T1000 (cell line): ENCODE measurements around the gene CAMKMT.
A peak's percentile ranks its signal among the peaks of the same experiment; 100 is the strongest.
"Not testable (repeated sequence)": the region's sequence is repeated elsewhere in the genome, so short reads cannot be mapped to it uniquely, and the experiment has no call there.

Source experiments
- DNase-seq: peaks from one replicate; lab custom pipeline; 2025; ENCODE audit warnings: mixed read lengths; lab: John Stamatoyannopoulos, UW

Gene CAMKMT

DNA sequence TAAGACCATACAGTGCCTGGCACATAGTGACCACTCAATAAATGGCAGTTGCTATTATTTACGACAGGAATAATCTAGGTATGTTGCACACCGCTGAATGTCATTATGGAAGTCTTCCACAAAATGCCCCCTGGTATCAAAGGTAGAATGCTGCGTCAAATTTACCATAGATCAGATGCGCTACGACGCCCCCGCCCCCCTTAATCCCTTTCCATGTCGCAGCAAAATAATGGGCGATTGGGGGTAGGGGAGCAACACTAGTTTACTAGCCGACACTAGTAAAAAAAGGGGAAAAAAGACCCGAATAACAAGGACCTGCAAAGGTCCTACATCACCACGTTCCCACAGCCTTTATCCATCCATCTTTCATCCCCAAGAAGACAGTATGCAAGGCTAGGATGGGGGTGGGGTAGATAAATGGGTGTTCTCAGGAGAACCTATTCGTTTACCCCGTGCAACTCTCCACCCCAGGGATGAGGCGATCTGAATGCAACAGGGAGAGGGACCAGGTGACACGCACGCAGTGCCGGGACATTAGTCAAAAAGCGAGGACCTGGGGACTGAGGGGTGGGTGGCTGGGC is 908 bp upstream of the CAMKMT start:
- no peak for DNase-seq

DNA sequence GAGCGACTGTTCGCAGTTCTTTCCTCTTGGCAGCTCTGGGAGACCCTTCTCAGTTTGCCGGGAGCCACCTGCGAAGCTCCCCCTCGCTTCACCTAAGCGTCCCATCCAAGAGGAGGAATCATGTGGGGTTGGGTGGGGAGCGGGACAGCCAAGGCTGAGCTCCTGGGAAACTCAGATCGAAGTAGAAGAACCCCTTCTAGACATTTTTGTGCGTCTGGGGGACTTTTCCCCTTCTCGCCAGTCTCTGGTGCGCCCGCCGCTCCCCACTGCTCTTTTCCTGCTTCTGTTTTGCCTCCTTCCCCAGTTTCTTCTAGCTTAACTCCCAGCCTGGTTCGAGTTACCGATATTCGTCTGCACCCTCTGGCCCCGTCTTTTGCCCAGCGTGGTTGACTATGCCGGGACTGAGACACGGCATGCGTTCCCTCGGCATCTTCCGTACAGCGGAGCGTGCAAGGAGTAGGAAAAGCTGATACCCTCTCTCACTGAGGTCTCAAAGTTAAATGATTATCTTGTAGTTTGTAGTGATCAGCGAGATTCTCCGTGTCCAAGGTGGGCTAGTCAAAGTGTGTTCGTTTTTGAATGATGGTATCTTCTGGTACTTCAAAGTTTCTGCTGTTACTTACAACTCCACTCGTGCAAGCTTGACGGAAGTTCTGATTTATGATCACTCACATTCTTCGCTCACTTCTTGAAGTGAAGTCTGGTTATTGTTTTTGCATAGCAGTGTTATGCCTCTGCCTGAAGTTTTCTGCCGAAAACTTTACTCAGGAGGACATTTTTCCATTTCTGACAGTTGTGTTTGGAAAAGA is 664 bp downstream of the CAMKMT start:
- peak; percentile 8 for DNase-seq

DNA sequence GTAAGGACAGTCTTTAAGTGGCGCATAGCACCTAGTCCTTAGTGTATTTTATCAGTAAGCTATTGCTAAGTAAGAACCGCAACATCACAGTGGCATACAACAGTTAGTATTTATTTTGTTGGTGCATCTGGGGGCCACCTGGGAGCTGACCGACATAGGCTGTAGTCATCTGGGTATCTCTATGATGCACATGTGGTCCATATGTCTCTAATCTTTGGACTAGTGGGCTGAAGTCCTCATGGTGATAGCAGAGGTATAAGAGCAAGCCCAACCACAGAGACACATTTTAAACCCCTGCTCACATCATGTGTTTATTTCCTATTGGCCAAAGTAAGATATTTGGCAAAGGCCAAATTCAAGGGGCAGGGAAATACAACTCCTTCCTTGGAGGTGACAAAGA is 2.9 kb downstream of the CAMKMT start:
- no peak for DNase-seq

DNA sequence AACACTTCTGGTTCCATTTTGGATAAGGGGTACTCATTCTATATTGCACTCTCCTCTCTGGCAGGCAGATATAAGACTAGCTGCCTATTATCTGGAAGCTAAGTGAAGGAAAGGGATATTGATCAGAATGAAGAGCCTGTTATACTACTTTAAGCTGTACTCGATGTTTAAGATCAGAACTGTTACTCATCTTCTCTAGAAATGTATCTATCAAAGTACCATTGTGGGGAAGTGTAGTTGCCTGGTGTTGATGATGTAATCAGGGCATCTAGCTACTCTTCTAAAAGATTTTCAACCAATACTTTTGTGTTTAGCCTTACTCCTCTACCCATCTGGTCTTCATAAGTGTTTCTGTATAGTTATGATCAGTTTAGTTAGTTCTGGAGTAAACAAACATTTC is 5.8 kb downstream of the CAMKMT start:
- DNase-seq = no peak

DNA sequence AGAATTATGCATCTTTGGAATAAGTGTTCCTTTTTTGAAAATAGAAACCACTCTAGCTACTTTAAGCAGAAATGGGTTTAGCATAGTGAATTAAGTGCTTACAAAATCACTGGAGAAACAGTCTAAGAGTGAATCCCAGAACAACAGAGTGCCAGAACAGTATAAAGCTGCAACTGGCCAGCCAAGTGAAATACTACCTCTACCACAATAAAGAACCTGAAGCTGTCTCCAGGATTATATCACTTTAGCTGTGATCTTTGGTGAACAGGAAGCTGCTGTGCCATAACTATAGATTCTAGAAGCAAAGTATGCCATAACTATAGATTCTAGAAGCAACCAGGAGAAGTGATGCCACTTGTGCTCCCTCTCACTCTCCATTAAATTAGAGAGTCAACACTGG is 7.6 kb downstream of the CAMKMT start:
- DNase-seq = no peak

DNA sequence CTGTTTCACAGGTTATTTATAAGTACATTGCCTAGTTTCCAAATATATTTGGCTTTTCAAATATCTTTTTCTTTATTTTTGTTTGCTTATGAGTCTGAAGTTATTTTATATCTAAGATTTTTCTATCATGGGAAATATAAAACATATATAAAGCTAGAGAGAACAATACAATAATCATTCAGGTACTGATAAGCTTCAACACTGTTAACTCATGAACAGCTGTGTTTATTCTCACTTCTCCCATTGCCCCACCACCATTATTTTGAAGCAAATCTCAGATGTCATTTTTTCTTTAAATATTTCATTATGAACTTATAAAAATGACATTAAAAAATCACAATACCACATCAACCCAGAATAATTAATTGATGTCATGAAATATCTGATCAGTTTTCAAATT is 9.7 kb downstream of the CAMKMT start:
- DNase-seq = no peak

DNA sequence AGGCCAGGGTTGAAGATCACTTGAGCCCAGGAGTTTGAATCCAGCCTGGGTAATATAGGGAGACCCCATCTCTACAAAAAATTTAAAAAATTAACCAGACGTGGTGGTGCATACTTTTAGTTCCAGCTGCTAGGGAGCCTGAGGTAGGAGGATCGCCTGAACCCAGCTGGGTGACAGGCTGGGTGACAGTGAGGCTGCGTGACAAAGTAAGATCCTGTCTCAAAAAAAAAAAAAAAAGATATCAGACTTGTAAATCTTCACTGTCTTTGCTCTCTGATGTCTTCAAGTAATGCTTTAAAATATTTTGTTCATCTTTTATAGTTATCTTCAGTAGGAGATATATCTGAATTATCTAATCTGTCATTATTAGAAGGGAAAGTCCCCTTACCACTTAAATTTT is 10.5 kb downstream of the CAMKMT start:
- DNase-seq = no peak

DNA sequence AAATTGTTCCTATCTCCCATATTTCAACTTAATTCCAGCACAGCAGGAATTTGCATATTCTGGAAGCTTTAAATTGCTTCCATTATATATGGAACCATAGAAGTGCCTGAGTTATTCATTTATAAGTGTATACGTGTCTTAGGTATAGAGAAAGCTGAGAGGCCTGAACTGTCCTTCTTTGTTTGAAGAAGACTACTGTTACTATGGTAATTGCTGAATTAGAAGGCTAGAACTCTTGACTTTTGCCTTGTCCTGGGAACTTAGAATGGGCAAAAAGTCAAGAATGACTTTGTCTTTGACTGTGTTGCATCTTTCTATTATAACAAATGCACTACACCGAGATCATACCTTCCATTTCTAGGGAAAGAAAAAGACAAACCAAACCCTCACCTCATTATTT is 15.7 kb downstream of the CAMKMT start:
- no peak for DNase-seq

DNA sequence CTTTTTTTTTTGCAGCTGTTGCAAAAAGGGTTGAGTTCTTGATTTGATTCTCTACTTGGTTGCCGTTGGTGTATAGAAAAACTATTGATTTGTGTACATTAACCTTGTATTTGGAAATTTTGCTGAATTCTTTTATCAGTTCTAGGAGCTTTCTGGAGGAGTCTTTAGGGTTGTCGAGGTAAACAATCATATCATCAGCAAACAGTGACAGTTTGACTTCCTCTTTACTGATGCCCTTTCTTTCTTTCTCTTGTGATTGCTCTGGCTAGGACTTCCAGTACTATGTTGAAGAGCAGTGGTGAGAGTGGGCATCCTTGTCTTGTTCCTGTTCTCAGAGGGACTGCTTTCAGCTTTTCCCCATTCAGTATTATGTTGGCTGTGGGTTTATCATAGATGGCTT is 23.5 kb downstream of the CAMKMT start:
- not testable (repeated sequence) for DNase-seq

DNA sequence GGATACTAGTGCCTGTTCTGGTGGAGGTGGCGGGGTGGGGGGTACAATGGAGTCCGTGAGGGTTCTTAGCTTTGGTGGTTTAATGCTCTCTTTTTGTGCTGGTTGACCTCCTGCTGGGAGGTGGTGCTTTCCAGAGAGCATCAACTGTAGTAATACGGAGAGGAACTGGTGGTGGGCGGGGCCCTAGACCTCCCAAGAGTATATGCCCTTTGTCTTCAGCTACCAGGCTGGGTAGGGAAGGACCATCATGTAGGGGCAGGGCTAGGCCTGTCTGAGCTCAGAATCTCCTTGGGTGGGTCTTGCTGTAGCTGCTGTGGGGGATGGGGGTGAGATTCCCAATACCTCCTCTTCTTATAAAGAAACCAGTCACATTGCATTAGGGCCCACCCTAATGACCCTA is 27.1 kb downstream of the CAMKMT start:
- DNase-seq = no peak

DNA sequence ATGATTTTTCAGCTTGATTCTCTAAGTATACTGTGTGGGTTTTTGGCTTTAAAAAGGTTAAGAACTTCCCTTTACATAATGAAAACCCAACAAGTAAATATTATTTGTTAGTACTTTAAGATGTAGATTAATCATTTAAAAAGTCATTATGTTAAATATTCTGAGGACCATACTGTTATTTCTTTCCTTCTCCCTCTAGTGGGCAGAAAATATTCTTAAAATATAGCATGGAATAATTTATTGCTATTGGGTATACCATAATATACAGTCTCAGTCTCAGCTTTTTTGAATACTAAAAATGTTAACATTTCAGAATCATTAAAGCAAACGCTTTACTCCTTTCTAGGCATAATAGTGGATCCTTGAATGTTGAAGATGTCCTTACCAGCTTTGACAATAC is 28.1 kb downstream of the CAMKMT start:
- no peak for DNase-seq

DNA sequence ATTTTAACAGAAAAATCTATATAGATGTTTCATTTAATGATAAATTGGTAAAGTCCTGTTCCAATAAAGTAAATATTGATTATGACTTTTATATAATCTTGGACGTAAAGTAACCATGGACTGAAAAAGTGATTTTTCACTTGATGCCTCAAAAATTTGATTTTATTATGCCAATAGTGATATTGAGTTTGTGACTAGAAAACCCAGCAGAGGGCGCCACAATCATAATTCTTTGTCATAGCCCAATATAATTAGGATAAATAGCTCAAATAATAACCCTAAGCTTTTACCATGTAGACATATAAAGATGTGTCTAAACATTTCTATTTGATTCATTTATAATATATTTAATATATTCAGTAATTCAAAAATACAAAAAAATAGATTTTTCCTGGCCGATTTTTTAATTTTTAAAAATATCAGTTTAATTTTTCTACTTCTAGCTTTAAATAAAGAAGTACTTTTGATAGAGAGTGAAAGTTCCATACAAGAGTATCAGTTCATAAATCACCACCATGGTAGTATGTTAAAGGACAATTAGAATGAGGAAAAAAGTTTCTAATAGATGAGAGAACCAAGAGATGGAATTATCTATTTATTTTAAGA is 30.7 kb downstream of the CAMKMT start:
- peak; percentile 4 for DNase-seq

DNA sequence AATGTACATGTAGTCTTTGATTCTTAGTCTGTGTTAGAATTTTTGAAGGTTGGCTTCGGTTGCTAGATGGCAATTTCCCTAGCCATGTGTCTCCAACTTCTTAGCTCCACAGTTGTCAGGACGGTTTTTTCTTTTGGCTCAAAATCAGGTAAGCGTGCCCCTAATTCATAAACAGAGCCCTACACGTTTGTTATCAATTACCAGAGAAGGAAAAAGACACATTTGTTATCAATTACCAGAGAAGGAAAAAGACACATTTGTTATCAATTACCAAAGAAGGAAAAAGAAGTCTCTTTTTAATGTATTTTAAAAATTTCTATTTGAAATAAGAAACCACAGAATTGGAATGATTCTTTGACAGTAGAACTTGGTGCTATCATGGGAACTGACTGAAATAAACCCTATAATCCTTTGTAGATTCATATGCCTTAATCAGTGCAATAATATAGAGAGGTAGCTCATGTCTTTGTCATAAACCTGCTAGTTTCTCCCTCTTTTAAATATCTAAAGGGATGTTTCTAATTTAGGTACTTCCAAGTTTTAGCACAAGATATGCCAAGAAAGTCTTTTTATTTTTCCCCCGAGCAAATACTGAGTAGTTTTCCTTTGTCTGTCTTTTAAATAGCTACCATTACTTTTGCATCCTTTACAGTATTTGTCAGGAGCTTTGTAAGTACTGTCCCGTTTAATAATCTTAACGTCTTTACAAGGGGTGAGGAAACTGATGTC is 35.9 kb downstream of the CAMKMT start:
- no peak for DNase-seq

DNA sequence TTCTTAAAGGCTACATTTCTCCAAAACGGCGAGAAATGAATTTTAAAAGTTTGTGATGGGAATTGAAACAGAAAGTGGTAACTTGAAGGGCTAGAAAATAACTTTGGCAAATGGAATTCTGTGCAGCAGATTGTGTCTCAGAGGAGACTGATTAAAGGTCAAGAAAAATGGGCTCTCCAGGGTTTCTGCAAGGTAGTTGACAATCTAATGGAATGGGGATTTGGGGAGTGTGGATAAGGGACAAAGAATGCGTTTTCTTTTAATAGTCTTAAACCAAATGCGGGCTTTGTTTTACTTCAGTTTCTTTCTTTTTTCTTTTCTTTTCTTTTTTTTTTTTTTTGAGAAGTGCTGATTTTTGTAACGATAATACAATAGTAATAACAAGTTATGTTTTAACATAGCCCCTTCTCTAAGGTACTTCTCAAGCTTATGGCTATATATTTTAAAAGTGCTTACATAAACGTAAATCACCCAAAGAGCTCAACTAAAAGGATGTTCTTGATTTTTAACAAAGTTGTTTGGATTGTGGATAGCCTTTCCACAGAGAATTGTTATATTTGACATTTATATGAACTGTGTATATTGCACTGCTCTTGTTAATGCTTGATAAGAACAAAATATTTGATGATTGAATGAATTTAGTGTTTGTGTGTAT is 36.6 kb downstream of the CAMKMT start:
- no peak for DNase-seq

DNA sequence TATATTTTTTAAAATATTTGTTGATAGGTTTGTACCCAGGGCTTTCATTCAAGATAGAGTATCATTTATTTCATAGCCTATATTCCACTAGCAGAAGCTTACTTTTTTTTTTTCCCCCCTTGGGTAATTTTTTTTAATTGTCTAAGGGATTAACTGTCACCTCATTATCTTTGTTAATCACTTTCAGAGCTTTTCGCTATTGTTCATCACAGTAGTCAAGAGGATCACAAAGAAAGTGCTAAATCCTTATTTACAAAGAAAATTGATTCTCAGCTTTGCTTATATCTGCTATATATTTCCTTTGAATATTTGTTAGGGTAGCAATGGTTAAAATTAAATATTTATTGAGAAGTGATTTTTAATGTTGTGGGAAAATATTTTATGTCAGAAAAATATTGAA is 59.0 kb downstream of the CAMKMT start:
- no peak for DNase-seq

DNA sequence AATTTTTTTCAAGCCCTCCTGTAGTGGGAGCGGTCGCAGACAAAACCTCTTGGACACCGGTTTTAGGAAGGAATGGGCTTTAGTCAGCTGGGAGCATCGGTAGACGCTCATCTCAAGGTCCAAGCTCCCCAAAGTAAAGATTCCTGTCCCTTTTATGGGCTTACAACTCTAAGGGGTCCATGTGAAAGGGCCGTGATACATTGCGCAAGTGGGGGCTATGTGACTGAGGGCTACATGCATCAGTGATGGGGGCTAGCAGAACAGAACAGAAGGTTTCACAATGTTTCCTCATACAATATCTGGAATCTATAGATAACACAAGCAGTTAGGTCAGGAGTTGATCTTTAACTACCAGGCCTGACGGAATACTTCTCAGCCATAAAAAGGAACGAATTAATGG is 62.5 kb downstream of the CAMKMT start:
- no peak for DNase-seq

DNA sequence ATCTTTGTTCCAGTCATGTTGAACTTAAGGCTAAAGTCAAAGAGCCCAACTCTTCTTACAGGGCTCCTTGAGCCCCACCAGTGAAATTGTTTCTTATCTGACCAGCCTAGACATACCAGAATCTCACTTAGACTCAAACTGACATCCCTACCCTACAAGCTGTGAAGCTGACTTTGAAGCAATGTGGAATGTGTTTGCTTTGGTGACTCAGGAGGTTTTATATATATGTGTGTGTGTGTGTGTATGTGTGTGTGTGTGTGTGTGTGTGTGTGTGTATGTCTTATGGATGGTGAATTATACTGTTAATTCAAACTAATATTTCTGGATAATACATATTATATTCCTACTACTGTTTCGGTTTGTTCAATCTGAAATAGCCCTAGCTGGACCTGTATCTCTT is 67.3 kb downstream of the CAMKMT start:
- DNase-seq = no peak

DNA sequence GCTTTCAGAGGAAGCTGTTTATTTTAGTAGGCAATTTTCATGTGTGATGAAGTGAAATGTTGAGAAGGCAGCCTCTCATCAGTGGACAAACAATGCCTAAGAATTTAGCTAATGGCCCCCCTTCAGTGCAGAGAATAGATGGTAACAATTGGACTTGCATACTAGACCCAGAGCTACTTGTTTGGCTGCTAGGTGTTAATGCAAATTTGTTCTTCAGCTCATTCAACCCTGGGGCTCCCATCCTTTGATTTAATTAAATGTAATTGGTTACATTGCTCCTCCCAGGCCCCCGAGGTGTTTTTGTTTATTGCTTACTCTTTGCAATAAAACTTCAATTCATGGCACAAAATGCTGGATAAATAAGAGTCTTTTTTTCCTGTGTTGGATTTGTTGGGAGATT is 68.6 kb downstream of the CAMKMT start:
- no peak for DNase-seq

DNA sequence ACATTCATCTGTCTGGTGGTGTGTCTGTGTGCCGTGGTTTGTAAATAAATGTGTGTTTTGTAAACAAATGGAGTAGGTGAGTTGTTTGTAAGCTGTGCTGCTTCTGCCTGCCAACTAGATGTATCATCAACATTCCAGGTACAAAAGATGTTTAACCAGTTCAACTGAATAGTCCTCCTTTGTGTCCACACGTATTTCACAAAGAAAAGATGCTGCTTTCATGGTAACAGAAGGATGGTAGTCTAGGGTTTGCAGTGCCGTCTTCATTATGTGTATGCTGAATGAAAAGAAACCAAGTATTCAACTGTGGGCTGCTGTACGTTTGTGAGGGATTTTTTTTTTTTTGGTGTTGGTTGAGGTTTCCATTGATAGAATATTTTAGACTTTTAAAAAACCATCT is 72.1 kb downstream of the CAMKMT start:
- DNase-seq = no peak

DNA sequence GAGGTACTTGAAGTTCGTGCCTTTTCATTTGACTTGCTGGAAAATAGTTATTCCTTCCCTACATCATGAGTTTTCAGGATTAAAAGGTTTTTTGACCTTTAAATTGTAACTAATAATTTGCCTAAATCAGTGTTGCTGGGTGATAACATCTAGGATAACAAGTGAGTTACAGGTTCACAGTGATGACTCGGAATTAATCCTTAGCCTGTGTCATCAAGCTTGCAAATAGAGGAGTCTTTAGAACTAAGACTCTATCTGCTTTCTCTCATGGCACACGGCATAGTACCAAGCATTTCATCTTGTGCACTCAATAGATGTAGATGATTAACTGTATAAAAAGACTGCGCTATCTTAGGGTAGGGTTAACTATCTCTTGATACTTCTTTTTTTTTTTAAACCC is 79.5 kb downstream of the CAMKMT start:
- no peak for DNase-seq

DNA sequence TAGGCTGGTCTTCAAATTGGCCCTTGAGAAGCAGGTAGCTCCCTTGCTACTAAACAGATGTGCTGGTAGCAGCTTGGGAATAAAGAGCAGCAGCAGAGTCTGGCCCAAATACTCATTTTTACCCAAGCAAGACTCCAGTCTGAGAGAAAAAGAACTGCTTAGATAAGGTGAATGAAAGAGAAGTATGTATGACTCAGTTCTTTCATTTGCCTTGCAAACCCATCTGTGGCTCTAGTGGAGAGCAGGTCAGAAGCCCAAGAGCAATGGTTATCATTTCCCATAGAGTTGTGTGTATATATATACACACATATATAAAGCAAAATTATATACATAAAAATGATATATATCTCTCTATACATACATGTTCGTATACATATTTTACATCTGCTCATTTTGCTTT is 80.3 kb downstream of the CAMKMT start:
- DNase-seq = no peak

DNA sequence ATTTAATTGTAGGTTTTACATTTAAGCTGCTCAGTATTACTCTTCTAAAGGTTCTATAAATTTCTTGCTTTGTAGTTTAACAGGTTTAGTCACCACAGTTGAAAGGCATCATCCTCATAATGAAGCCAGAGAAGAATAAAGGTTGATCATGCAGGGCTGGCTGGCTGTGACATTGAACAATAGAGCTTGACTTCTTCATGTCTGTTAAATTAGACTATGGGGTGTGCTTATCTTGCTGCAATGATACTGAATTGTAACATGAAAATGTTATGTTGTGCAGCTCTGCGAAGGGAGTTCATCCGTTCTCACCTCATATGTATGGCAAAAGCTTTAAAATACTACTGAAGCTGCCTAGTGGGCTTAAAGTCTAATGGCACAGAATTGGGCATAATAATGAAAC is 81.8 kb downstream of the CAMKMT start:
- no peak for DNase-seq
